HG03354 (cell line): ENCODE measurements around the gene CACNA2D3.

Source experiments
- ATAC-seq: cut with Tn5 transposase; IDR thresholded peaks from one replicate; pipeline ENCODE4 v1.9.1; 2021; ENCODE audit warnings: mild to moderate bottlenecking; ENCODE audit not compliant: unreplicated experiment, poor library complexity, severe bottlenecking

CACNA2D3 gene

GRCh38 chr3:54791501-54792156, 669.3 kb downstream of the CACNA2D3 start:
- no peak for ATAC-seq

GRCh38 chr3:54792584-54792983, 670.2 kb downstream of the CACNA2D3 start:
- no peak for ATAC-seq

GRCh38 chr3:54793171-54793570, 670.8 kb downstream of the CACNA2D3 start:
- no peak for ATAC-seq

GRCh38 chr3:54797111-54797510, 674.8 kb downstream of the CACNA2D3 start:
- ATAC-seq = no peak

GRCh38 chr3:54800478-54800877, 678.1 kb downstream of the CACNA2D3 start:
- no peak for ATAC-seq

- no peak for ATAC-seq
Observed at GRCh38 chr3:54801977-54802376, 679.6 kb downstream of the CACNA2D3 start.

- no peak for ATAC-seq
Observed at GRCh38 chr3:54810401-54810800, 688.0 kb downstream of the CACNA2D3 start.

GRCh38 chr3:54814224-54814623, 691.9 kb downstream of the CACNA2D3 start:
- no peak for ATAC-seq

GRCh38 chr3:54817628-54818027, 695.3 kb downstream of the CACNA2D3 start:
- no peak for ATAC-seq

- ATAC-seq = no peak
Observed at GRCh38 chr3:54818486-54818885, 696.1 kb downstream of the CACNA2D3 start.

GRCh38 chr3:54818942-54819341, 696.6 kb downstream of the CACNA2D3 start:
- ATAC-seq = no peak

GRCh38 chr3:54819946-54820345, 697.6 kb downstream of the CACNA2D3 start:
- no peak for ATAC-seq

- no peak for ATAC-seq
Observed at GRCh38 chr3:54822206-54822605, 699.9 kb downstream of the CACNA2D3 start.

GRCh38 chr3:54826251-54826691, 703.9 kb downstream of the CACNA2D3 start:
- no peak for ATAC-seq

- ATAC-seq = no peak
Observed at GRCh38 chr3:54827056-54827687, 704.8 kb downstream of the CACNA2D3 start.

GRCh38 chr3:54827776-54828175, 705.4 kb downstream of the CACNA2D3 start:
- no peak for ATAC-seq

GRCh38 chr3:54830658-54831057, 708.3 kb downstream of the CACNA2D3 start:
- no peak for ATAC-seq

- no peak for ATAC-seq
Observed at GRCh38 chr3:54831112-54831511, 708.8 kb downstream of the CACNA2D3 start.

GRCh38 chr3:54832876-54833275, 710.5 kb downstream of the CACNA2D3 start:
- no peak for ATAC-seq

- ATAC-seq = no peak
Observed at GRCh38 chr3:54835701-54836100, 713.3 kb downstream of the CACNA2D3 start.

- no peak for ATAC-seq
Observed at GRCh38 chr3:54836871-54837270, 714.5 kb downstream of the CACNA2D3 start.

- ATAC-seq = no peak
Observed at GRCh38 chr3:54837964-54838363, 715.6 kb downstream of the CACNA2D3 start.
